ENCODE measurements around the gene LMNA. TPM values are rescaled to one million over a fixed set of nuclear protein-coding genes. Genes with fewer than 3 reads are reported as not detected.

Gene LMNA
- total RNA-seq, 4 donors from 2014 or later = 574 to 977 (median 714) TPM

- H3K27ac ChIP-seq = no peak overlapping the region
Observed at GRCh38 chr1:156144742-156145141, 30.2 kb downstream of the LMNA start.

GRCh38 chr1:156145650-156146019, 31.1 kb downstream of the LMNA start:
- no peak overlapping the region for H3K4me3 ChIP-seq
- H3K36me3 ChIP-seq = no peaks in the 10 kb centered on the region
- H3K9me3 ChIP-seq = no peaks in the 10 kb centered on the region
- no peaks in the 10 kb centered on the region for H3K27me3 ChIP-seq
- H3K4me1 ChIP-seq = peaks cover 30% of the 10 kb centered on the region
- no peak overlapping the region for H3K27ac ChIP-seq
- TF ChIP-seq, protein P1, sequence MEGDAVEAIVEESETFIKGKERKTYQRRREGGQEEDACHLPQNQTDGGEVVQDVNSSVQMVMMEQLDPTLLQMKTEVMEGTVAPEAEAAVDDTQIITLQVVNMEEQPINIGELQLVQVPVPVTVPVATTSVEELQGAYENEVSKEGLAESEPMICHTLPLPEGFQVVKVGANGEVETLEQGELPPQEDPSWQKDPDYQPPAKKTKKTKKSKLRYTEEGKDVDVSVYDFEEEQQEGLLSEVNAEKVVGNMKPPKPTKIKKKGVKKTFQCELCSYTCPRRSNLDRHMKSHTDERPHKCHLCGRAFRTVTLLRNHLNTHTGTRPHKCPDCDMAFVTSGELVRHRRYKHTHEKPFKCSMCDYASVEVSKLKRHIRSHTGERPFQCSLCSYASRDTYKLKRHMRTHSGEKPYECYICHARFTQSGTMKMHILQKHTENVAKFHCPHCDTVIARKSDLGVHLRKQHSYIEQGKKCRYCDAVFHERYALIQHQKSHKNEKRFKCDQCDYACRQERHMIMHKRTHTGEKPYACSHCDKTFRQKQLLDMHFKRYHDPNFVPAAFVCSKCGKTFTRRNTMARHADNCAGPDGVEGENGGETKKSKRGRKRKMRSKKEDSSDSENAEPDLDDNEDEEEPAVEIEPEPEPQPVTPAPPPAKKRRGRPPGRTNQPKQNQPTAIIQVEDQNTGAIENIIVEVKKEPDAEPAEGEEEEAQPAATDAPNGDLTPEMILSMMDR (IDR thresholded peaks at IDR 0.05) = no peak
- no peak for TF ChIP-seq POLR2A (IDR thresholded peaks at IDR 0.05)
- no peak for TF ChIP-seq POLR2AphosphoS5 (IDR thresholded peaks at IDR 0.05)
- TF ChIP-seq EP300 (IDR thresholded peaks at IDR 0.05) = no peak
- no peak for DNase-seq (ENCODE audit: low spot score in 2 of 2)
- 59% methylated on average over 2 of the region's 2 CpGs for WGBS

More at GRCh38 chr1:156144742-156145141, 30.2 kb downstream of the LMNA start:
- H3K4me1 ChIP-seq = peaks cover 38% of the 10 kb centered on the region
- no peaks in the 10 kb centered on the region for H3K9me3 ChIP-seq
- peaks cover 1% of the 10 kb centered on the region for H3K36me3 ChIP-seq
- H3K27me3 ChIP-seq = no peaks in the 10 kb centered on the region
- 50% methylated on average over 5 of the region's 5 CpGs for WGBS
- H3K4me3 ChIP-seq = no peak overlapping the region
- no peak for DNase-seq (ENCODE audit: low spot score in 2 of 2)
- TF ChIP-seq POLR2AphosphoS5 (IDR thresholded peaks at IDR 0.05) (no peak), EP300 (IDR thresholded peaks at IDR 0.05) (no peak), POLR2A (IDR thresholded peaks at IDR 0.05) (no peak)
- TF ChIP-seq, protein P1 (IDR thresholded peaks at IDR 0.05) = no peak

DNA sequence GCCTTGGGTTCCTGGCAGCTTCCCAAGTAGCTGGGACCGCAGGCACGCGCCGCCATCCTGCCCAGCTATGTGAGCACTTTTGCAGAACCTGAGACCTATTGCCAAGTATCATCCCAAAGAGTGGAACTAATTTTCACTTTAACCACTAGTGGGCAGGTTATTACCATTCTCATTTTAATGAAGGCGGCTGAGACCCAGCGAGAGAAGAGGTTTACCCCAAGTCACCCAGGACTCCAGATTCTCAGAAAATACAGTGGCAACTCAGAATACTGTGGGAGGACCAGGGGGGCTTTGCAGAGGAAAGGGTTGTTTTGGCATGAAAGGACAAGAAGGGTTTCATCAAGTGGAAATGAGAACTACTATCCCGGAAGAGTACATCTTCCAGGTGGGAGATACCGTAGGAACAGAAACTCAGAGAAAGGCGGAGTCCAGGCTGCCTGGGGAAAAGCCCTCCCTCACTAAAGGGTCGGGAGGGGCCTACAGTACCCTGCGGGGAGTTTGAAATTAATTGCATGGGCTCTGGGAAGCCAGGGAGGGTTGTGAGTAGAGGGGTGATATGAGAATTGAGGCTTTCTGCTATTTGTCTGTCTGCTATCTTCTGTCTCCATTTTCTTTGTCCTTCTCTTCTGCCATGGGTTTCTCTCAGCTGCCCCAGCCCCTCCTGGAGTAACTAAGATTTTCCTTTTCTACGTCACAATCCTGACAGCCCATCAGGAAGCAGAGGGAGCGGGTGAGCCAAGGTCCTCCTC, 31.7 kb downstream of the LMNA start:
- Histone ChIP-seq H3K27me3 (no peaks in the 10 kb centered on the region), H3K9me3 (no peaks in the 10 kb centered on the region), H3K4me1 (peaks cover 28% of the 10 kb centered on the region), H3K27ac (no peak overlapping the region), H3K36me3 (no peaks in the 10 kb centered on the region), H3K4me3 (no peak overlapping the region)
- peak in 1 of 2 donors; percentile 87 for DNase-seq (ENCODE audit: low spot score in 2 of 2)
- TF ChIP-seq POLR2AphosphoS5 (IDR thresholded peaks at IDR 0.05) (peak in 1 of 3 donors; percentile 42), EP300 (IDR thresholded peaks at IDR 0.05) (no peak)
- TF ChIP-seq, protein P1 (IDR thresholded peaks at IDR 0.05) = peak; percentile 37 to 68
- 10% methylated on average over 13 of the region's 13 CpGs for WGBS

- 17% methylated on average over 8 of the region's 9 CpGs for WGBS
- Histone ChIP-seq H3K4me3 (no peak overlapping the region), H3K36me3 (no peaks in the 10 kb centered on the region), H3K27me3 (no peaks in the 10 kb centered on the region), H3K9me3 (no peaks in the 10 kb centered on the region), H3K4me1 (peaks cover 28% of the 10 kb centered on the region), H3K27ac (no peak overlapping the region)
- DNase-seq (ENCODE audit: low spot score in 2 of 2) = no peak
- TF ChIP-seq POLR2AphosphoS5 (IDR thresholded peaks at IDR 0.05) (no peak), EP300 (IDR thresholded peaks at IDR 0.05) (no peak), POLR2A (IDR thresholded peaks at IDR 0.05) (no peak)
- TF ChIP-seq, protein P1 (IDR thresholded peaks at IDR 0.05) = no peak
Observed at GRCh38 chr1:156146769-156147405, 32.4 kb downstream of the LMNA start.

DNA sequence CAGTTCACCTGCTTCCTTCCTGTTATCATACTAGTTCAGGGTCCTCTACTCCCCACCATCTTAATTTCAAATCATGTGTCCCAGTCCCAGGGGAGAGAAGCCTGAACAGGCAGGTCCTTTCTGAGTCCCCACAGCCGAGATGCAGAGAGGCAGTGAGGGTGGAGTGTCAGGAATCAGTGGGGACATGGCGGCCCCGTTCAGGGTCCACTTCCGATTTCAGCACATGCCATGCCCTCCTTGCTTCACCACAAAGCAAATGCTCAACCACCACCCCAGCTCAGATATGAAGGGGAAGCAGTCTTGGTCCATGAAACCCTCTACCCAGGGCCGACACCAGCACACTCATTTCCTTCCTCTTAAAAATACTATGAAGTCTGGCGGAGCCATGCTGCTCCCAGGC, 33.7 kb downstream of the LMNA start:
- Histone ChIP-seq H3K27me3 (no peaks in the 10 kb centered on the region), H3K9me3 (no peaks in the 10 kb centered on the region), H3K4me1 (peaks cover 41% of the 10 kb centered on the region), H3K27ac (no peak overlapping the region), H3K36me3 (no peaks in the 10 kb centered on the region), H3K4me3 (no peak overlapping the region)
- TF ChIP-seq POLR2A (IDR thresholded peaks at IDR 0.05) (no peak), EP300 (IDR thresholded peaks at IDR 0.05) (no peak), POLR2AphosphoS5 (IDR thresholded peaks at IDR 0.05) (no peak)
- TF ChIP-seq, protein P1 (IDR thresholded peaks at IDR 0.05) = no peak
- WGBS = 57% methylated on average over 6 of the region's 6 CpGs
- DNase-seq (ENCODE audit: low spot score in 2 of 2) = no peak
